ENCODE measurements around the gene CNBD2. TPM values are rescaled to one million over a fixed set of nuclear protein-coding genes. Genes with fewer than 3 reads are reported as not detected.

The CNBD2 gene
- total RNA-seq, 1 experiment from 2014 or later, result 3.8 TPM

DNA sequence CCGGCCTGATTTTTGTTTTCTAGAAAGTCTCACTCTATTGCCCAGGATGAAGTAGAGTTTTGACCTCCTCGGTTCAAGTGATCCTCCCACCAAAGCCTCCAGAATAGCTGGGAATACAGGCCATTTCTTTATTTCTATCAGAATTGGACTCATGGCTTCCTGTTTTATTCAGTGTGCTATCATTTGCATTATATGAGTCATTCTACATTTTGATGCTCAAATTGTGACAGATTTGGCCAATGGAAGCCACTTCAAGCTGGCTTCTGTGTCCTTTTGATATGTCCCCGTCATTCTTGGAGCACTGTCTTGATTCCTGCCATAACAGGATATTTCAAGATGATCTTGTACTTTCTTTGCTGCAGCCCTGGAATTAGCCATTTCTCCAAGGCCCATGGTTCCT lies 75.1 kb downstream of the CNBD2 start:
- Mint-ChIP-seq H3K4me1 (peaks cover 23% of the 10 kb centered on the region), H3K9me3 (no peaks in the 10 kb centered on the region), H3K27ac (peak overlapping the region; percentile 66; the same call in 1 of the 2 replicates), H3K4me3 (no peak overlapping the region), H3K36me3 (peaks cover 15% of the 10 kb centered on the region), H3K27me3 (ENCODE audit: low read depth) (no peaks in the 10 kb centered on the region; the same call in 1 of the 2 replicates)
- DNase-seq (ENCODE audit: low spot score) (no peak), ATAC-seq (no peak)
- POLR2A ChIA-PET, result interaction anchor here (0.8 to 1.0 kb wide), 2 partner anchors 12 to 34 kb away, joined by 3 to 4 read pairs; no protein-coding TSS in a partner anchor
- TF ChIP-seq SMAD4 (CRISPR knock-in tag; IDR thresholded peaks at IDR 0.05) (no peak), SMAD3 (CRISPR knock-in tag; IDR thresholded peaks at IDR 0.05; ENCODE audit: borderline replicate concordance) (no peak), ZNF317 (CRISPR knock-in tag; IDR thresholded peaks at IDR 0.05; ENCODE audit: borderline replicate concordance, low read depth) (no peak), JAZF1 (CRISPR knock-in tag; IDR thresholded peaks at IDR 0.05) (no peak), FOXP1 (CRISPR knock-in tag; IDR thresholded peaks at IDR 0.05; ENCODE audit: borderline replicate concordance) (no peak), ZNF416 (CRISPR knock-in tag; IDR thresholded peaks at IDR 0.05) (no peak), GTF2I (CRISPR knock-in tag; conservative IDR thresholded peaks at IDR 0.05) (no peak), NFATC4 (CRISPR knock-in tag; IDR thresholded peaks at IDR 0.05) (no peak), NR2C2 (CRISPR knock-in tag; IDR thresholded peaks at IDR 0.05) (no peak)
- TF ChIP-seq, protein P1, sequence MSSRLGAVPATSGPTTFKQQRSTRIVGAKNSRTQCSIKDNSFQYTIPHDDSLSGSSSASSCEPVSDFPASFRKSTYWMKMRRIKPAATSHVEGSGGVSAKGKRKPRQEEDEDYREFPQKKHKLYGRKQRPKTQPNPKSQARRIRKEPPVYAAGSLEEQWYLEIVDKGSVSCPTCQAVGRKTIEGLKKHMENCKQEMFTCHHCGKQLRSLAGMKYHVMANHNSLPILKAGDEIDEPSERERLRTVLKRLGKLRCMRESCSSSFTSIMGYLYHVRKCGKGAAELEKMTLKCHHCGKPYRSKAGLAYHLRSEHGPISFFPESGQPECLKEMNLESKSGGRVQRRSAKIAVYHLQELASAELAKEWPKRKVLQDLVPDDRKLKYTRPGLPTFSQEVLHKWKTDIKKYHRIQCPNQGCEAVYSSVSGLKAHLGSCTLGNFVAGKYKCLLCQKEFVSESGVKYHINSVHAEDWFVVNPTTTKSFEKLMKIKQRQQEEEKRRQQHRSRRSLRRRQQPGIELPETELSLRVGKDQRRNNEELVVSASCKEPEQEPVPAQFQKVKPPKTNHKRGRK (CRISPR knock-in tag; IDR thresholded peaks at IDR 0.05; ENCODE audit: borderline replicate concordance), result no peak
- TF ChIP-seq, protein P2, sequence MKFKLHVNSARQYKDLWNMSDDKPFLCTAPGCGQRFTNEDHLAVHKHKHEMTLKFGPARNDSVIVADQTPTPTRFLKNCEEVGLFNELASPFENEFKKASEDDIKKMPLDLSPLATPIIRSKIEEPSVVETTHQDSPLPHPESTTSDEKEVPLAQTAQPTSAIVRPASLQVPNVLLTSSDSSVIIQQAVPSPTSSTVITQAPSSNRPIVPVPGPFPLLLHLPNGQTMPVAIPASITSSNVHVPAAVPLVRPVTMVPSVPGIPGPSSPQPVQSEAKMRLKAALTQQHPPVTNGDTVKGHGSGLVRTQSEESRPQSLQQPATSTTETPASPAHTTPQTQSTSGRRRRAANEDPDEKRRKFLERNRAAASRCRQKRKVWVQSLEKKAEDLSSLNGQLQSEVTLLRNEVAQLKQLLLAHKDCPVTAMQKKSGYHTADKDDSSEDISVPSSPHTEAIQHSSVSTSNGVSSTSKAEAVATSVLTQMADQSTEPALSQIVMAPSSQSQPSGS (CRISPR knock-in tag; IDR thresholded peaks at IDR 0.05; ENCODE audit: borderline replicate concordance, low read depth), result no peak
- TF ChIP-seq, protein P3, sequence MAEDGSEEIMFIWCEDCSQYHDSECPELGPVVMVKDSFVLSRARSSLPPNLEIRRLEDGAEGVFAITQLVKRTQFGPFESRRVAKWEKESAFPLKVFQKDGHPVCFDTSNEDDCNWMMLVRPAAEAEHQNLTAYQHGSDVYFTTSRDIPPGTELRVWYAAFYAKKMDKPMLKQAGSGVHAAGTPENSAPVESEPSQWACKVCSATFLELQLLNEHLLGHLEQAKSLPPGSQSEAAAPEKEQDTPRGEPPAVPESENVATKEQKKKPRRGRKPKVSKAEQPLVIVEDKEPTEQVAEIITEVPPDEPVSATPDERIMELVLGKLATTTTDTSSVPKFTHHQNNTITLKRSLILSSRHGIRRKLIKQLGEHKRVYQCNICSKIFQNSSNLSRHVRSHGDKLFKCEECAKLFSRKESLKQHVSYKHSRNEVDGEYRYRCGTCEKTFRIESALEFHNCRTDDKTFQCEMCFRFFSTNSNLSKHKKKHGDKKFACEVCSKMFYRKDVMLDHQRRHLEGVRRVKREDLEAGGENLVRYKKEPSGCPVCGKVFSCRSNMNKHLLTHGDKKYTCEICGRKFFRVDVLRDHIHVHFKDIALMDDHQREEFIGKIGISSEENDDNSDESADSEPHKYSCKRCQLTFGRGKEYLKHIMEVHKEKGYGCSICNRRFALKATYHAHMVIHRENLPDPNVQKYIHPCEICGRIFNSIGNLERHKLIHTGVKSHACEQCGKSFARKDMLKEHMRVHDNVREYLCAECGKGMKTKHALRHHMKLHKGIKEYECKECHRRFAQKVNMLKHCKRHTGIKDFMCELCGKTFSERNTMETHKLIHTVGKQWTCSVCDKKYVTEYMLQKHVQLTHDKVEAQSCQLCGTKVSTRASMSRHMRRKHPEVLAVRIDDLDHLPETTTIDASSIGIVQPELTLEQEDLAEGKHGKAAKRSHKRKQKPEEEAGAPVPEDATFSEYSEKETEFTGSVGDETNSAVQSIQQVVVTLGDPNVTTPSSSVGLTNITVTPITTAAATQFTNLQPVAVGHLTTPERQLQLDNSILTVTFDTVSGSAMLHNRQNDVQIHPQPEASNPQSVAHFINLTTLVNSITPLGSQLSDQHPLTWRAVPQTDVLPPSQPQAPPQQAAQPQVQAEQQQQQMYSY (CRISPR knock-in tag; IDR thresholded peaks at IDR 0.05), result no peak
- TF ChIP-seq, protein P4, sequence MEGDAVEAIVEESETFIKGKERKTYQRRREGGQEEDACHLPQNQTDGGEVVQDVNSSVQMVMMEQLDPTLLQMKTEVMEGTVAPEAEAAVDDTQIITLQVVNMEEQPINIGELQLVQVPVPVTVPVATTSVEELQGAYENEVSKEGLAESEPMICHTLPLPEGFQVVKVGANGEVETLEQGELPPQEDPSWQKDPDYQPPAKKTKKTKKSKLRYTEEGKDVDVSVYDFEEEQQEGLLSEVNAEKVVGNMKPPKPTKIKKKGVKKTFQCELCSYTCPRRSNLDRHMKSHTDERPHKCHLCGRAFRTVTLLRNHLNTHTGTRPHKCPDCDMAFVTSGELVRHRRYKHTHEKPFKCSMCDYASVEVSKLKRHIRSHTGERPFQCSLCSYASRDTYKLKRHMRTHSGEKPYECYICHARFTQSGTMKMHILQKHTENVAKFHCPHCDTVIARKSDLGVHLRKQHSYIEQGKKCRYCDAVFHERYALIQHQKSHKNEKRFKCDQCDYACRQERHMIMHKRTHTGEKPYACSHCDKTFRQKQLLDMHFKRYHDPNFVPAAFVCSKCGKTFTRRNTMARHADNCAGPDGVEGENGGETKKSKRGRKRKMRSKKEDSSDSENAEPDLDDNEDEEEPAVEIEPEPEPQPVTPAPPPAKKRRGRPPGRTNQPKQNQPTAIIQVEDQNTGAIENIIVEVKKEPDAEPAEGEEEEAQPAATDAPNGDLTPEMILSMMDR (IDR thresholded peaks at IDR 0.05), result no peak
- TF ChIP-seq, protein P5, sequence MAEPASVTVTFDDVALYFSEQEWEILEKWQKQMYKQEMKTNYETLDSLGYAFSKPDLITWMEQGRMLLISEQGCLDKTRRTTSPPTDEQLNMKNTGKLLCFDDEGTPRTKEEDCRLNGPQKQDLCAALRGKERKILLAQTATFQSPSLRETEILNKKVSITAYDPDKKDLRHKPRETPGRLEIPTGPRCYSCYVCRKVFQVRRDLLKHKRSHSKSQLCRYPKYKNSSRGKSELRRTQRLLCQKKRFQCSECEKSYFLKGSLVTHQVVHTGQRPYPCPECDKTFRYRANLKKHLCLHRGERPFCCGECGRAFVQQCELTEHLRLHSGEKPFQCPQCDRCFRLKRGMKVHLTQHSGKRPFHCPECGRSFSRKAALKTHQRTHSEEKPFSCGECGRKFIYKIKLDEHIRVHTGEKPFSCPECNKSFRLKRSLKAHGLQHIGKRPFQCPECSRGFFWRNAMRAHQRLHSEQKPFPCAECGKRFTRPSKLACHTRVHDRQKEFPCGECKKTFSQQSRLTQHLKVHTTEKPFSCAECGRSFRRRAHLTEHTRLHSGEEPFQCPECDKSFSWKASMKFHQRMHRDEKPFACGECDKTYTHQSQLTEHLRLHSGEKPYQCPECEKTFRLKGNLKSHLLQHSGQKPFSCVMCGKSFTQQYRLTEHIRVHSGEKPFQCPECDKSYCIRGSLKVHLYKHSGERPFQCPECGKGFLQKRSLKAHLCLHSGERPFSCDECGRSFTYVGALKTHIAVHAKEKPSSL (CRISPR knock-in tag; conservative IDR thresholded peaks at IDR 0.05), result no peak
- TF ChIP-seq, protein P6, sequence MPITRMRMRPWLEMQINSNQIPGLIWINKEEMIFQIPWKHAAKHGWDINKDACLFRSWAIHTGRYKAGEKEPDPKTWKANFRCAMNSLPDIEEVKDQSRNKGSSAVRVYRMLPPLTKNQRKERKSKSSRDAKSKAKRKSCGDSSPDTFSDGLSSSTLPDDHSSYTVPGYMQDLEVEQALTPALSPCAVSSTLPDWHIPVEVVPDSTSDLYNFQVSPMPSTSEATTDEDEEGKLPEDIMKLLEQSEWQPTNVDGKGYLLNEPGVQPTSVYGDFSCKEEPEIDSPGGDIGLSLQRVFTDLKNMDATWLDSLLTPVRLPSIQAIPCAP (CRISPR knock-in tag; IDR thresholded peaks at IDR 0.05), result no peak
- CTCF ChIA-PET, result interaction anchor here (0.7 to 2.8 kb wide), 4 partner anchors 51 to 159 kb away, joined by 3 to 13 read pairs (median 4); no protein-coding TSS in a partner anchor

All from WTC11 (cell line).